Subcutaneous adipose tissue (tissue), 4 donors: Measurements from ENCODE around the gene AZI2. TPM values are rescaled to one million over a fixed set of nuclear protein-coding genes. Genes with fewer than 3 reads are reported as not detected.

ENCODE experiments used
- CTCF ChIP-seq: fragments of 450-650 bp; IDR thresholded peaks from one replicate; pipeline ENCODE4 v1.5.1; 2016; ENCODE audit warnings: low read depth, mild to moderate bottlenecking, control low read depth, antibody characterized with exemption, moderate library complexity
- total RNA-seq, 4 donors: library from RNA; depleted of rRNA; stranded (reverse); fragments of >200 nt; gene quantifications; one replicate each; pipeline ENCODE4 v1.1.0, GENCODE V29; 2016

Gene AZI2
- total RNA-seq, 4 donors from 2014 or later: 106 to 152 (median 138) TPM

- no peak for TF ChIP-seq CTCF
Observed at GRCh38 chr3:28347374-28348264, 1.0 kb downstream of the AZI2 start.

GRCh38 chr3:28345690-28346089 is 2.9 kb downstream of the AZI2 start:
- TF ChIP-seq CTCF: no peak

GRCh38 chr3:28343144-28343543 is 5.5 kb downstream of the AZI2 start:
- TF ChIP-seq CTCF: no peak

GRCh38 chr3:28337230-28337629 is 11.4 kb downstream of the AZI2 start:
- TF ChIP-seq CTCF: no peak

- TF ChIP-seq CTCF: no peak
Observed at GRCh38 chr3:28335246-28335645, 13.4 kb downstream of the AZI2 start.

GRCh38 chr3:28334552-28334951 is 14.1 kb downstream of the AZI2 start:
- TF ChIP-seq CTCF: no peak

- no peak for TF ChIP-seq CTCF
Observed at GRCh38 chr3:28328188-28329151, 20.2 kb downstream of the AZI2 start.
